ENCODE data around the gene TRPM1. TPM values are rescaled to one million over a fixed set of nuclear protein-coding genes. Genes with fewer than 3 reads are reported as not detected.

TRPM1 gene
- total RNA-seq, 4 donors from 2014 or later = not detected

DNA sequence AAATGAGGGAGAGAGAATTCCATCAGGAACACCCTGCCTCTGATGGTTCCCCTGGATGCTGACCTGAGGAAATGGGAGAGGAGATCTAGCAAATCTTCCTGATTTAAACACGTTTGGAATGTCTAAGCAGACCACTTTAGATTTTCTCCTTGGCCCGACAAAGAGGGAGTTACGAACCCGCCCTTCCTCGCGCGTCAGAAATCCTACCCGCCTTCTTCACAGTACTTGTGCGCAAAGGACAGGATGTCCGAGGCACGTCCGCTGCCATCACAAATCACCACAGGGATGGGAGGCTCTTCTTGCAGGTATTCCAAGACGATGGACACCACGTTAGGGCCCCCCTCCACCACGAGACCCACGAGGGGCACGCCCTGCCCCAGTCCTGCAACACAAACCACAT lies 38.6 kb downstream of the TRPM1 start:
- no peak overlapping the region for H3K4me3 ChIP-seq
- peaks cover 0 to 6% (median 0%) of the 10 kb centered on the region in 4 donors for H3K4me1 ChIP-seq
- TF ChIP-seq, protein P1, sequence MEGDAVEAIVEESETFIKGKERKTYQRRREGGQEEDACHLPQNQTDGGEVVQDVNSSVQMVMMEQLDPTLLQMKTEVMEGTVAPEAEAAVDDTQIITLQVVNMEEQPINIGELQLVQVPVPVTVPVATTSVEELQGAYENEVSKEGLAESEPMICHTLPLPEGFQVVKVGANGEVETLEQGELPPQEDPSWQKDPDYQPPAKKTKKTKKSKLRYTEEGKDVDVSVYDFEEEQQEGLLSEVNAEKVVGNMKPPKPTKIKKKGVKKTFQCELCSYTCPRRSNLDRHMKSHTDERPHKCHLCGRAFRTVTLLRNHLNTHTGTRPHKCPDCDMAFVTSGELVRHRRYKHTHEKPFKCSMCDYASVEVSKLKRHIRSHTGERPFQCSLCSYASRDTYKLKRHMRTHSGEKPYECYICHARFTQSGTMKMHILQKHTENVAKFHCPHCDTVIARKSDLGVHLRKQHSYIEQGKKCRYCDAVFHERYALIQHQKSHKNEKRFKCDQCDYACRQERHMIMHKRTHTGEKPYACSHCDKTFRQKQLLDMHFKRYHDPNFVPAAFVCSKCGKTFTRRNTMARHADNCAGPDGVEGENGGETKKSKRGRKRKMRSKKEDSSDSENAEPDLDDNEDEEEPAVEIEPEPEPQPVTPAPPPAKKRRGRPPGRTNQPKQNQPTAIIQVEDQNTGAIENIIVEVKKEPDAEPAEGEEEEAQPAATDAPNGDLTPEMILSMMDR (IDR thresholded peaks at IDR 0.05) = no peak
- TF ChIP-seq POLR2A (IDR thresholded peaks at IDR 0.05; ENCODE audit: low read depth) = no peak
- TF ChIP-seq POLR2AphosphoS5 (IDR thresholded peaks at IDR 0.05) = peak in 1 of 2 donors; percentile 29
- TF ChIP-seq EP300 (IDR thresholded peaks at IDR 0.05) = no peak
- no peaks in the 10 kb centered on the region for H3K36me3 ChIP-seq
- no peak for DNase-seq (ENCODE audit: extremely low spot score)
- WGBS = 71% methylated on average over 17 of the region's 17 CpGs
- H3K27me3 ChIP-seq = peaks cover 0 to 5% (median 0%) of the 10 kb centered on the region in 4 donors
- H3K9me3 ChIP-seq = no peaks in the 10 kb centered on the region
- intact Hi-C loops (cut with DNase I) = no loop called here
- H3K27ac ChIP-seq (replicated peaks in 1 of 4) = no peak overlapping the region

DNA sequence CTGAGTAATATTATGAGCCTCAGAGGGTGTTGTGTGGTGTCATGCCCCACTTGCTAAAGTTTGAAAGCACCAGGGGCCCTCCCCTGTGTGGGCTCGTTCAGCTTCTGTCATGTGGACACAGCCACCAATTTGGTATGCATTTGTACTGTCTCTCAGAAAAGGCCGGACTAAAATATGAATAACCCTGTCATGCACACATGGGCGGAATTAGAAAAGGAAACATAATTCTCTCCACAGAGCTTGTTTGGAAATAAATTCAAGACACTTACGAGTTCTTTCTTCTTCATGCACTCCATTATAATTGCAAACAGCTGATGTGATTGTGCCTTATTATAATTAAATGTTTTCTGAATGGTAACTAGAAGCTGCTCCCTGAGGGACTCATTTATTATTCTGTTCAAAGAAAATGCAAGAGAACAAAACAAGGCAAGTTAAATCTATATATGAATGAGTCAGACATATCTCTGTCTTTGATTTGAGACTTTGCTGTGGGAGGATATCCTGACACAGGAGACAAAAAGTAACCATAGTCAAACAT lies 39.1 kb downstream of the TRPM1 start:
- Histone ChIP-seq H3K36me3 (no peaks in the 10 kb centered on the region), H3K27me3 (peaks cover 0 to 5% (median 0%) of the 10 kb centered on the region in 4 donors), H3K4me1 (peaks cover 0 to 6% (median 0%) of the 10 kb centered on the region in 4 donors), H3K9me3 (no peaks in the 10 kb centered on the region), H3K4me3 (no peak overlapping the region), H3K27ac (replicated peaks in 1 of 4) (no peak overlapping the region)
- TF ChIP-seq, protein P1 (IDR thresholded peaks at IDR 0.05) = no peak
- TF ChIP-seq POLR2A (IDR thresholded peaks at IDR 0.05; ENCODE audit: low read depth) (no peak), POLR2AphosphoS5 (IDR thresholded peaks at IDR 0.05) (no peak), EP300 (IDR thresholded peaks at IDR 0.05) (no peak)
- intact Hi-C loops (cut with DNase I) = no loop called here
- 44% methylated on average over 4 of the region's 4 CpGs for WGBS
- no peak for DNase-seq (ENCODE audit: extremely low spot score)

GRCh38 chr15:31060429-31061140 lies 40.9 kb downstream of the TRPM1 start:
- no peaks in the 10 kb centered on the region for H3K9me3 ChIP-seq
- H3K4me3 ChIP-seq = no peak overlapping the region
- TF ChIP-seq, protein P1 (IDR thresholded peaks at IDR 0.05) = no peak
- TF ChIP-seq EP300 (IDR thresholded peaks at IDR 0.05) = no peak
- WGBS = 81% methylated on average over 15 of the region's 15 CpGs
- no peak overlapping the region for H3K27ac ChIP-seq (replicated peaks in 1 of 4)
- DNase-seq (ENCODE audit: extremely low spot score) = no peak
- no peaks in the 10 kb centered on the region for H3K36me3 ChIP-seq
- H3K27me3 ChIP-seq = peaks cover 0 to 5% (median 0%) of the 10 kb centered on the region in 4 donors
- intact Hi-C loops (cut with DNase I) = no loop called here
- H3K4me1 ChIP-seq = peaks cover 0 to 6% (median 0%) of the 10 kb centered on the region in 4 donors

GRCh38 chr15:31058236-31058962 lies 43.1 kb downstream of the TRPM1 start:
- Histone ChIP-seq H3K27ac (replicated peaks in 1 of 4) (no peak overlapping the region), H3K4me3 (no peak overlapping the region), H3K4me1 (peaks cover 0 to 6% (median 0%) of the 10 kb centered on the region in 4 donors), H3K27me3 (peaks cover 0 to 5% (median 0%) of the 10 kb centered on the region in 4 donors), H3K36me3 (no peaks in the 10 kb centered on the region), H3K9me3 (no peaks in the 10 kb centered on the region)
- DNase-seq (ENCODE audit: extremely low spot score) = no peak
- TF ChIP-seq, protein P1 (IDR thresholded peaks at IDR 0.05) = no peak
- TF ChIP-seq POLR2A (IDR thresholded peaks at IDR 0.05; ENCODE audit: low read depth) (no peak), EP300 (IDR thresholded peaks at IDR 0.05) (no peak), POLR2AphosphoS5 (IDR thresholded peaks at IDR 0.05) (no peak)
- 93% methylated on average over 6 of the region's 6 CpGs for WGBS
- intact Hi-C loops (cut with DNase I) = no loop called here
